ENCODE results near the gene MAST4.

GRCh38 chr5:67195406-67196275, 599.4 kb downstream of the MAST4 start:
- no peak for TF ChIP-seq ATF3 (IDR thresholded peaks at IDR 0.05)
- no peak for TF ChIP-seq CTCF (IDR thresholded peaks at IDR 0.05; ENCODE audit: low read depth, low read length, missing input control)
- no peak for TF ChIP-seq REST (IDR thresholded peaks at IDR 0.05)
- TF ChIP-seq TAF1 (conservative IDR thresholded peaks at IDR 0.05): no peak
- no peak for TF ChIP-seq YY1 (IDR thresholded peaks at IDR 0.05)
- TF ChIP-seq MAX (IDR thresholded peaks at IDR 0.05): no peak
- no peak for TF ChIP-seq FOXA1 (IDR thresholded peaks at IDR 0.05)
- TF ChIP-seq RAD21 (IDR thresholded peaks at IDR 0.05): no peak
- TF ChIP-seq ZBTB33 (IDR thresholded peaks at IDR 0.05): no peak
- no peak for TF ChIP-seq SP1 (IDR thresholded peaks at IDR 0.05)

All from liver (tissue), 3 donors.